Right kidney (tissue), 1 donor: ENCODE results near the gene RNF103.
"Not testable (repeated sequence)": the region's sequence is repeated elsewhere in the genome, so short reads cannot be mapped to it uniquely, and the experiment has no call there.

Experiments
- DNase-seq: peaks from one replicate; pipeline ENCODE4 v3.0.0-alpha.2; 2016

Gene RNF103

GRCh38 chr2:86628091-86628522, 4.4 kb upstream of the RNF103 start:
- DNase-seq, result no peak

GRCh38 chr2:86627550-86627949, 3.9 kb upstream of the RNF103 start:
- DNase-seq, result no peak

GRCh38 chr2:86625096-86625495, 1.4 kb upstream of the RNF103 start:
- DNase-seq, result no peak

GRCh38 chr2:86624267-86624547, 542 bp upstream of the RNF103 start:
- DNase-seq, result no peak

- DNase-seq, result peak; percentile 89
These were observed 597 bp downstream of the RNF103 start for GRCh38 chr2:86623043-86623493.

- DNase-seq, result no peak
These were observed 1.1 kb downstream of the RNF103 start for GRCh38 chr2:86622519-86623042.

- peak; percentile 22 for DNase-seq
These were observed 2.3 kb downstream of the RNF103 start for GRCh38 chr2:86621280-86621943.

- DNase-seq, result no peak
These were observed 5.9 kb downstream of the RNF103 start for GRCh38 chr2:86617738-86618137.

GRCh38 chr2:86617153-86617552, 6.5 kb downstream of the RNF103 start:
- no peak for DNase-seq

- DNase-seq, result no peak
These were observed 7.2 kb downstream of the RNF103 start for GRCh38 chr2:86616502-86616901.

- DNase-seq, result no peak
These were observed 8.1 kb downstream of the RNF103 start for GRCh38 chr2:86615596-86615995.

GRCh38 chr2:86613515-86613914, 10.2 kb downstream of the RNF103 start:
- DNase-seq, result no peak

GRCh38 chr2:86610871-86611270, 12.8 kb downstream of the RNF103 start:
- no peak for DNase-seq

- no peak for DNase-seq
These were observed 14.7 kb downstream of the RNF103 start for GRCh38 chr2:86608832-86609410.

- DNase-seq, result no peak
These were observed 19.8 kb downstream of the RNF103 start for GRCh38 chr2:86603905-86604304.

- no peak for DNase-seq
These were observed 24.7 kb downstream of the RNF103 start for GRCh38 chr2:86598966-86599365.

GRCh38 chr2:86596118-86596517, 27.5 kb downstream of the RNF103 start:
- no peak for DNase-seq

- DNase-seq, result no peak
These were observed 30.4 kb downstream of the RNF103 start for GRCh38 chr2:86593266-86593665.

- no peak for DNase-seq
These were observed 31.0 kb downstream of the RNF103 start for GRCh38 chr2:86592547-86593230.

GRCh38 chr2:86589701-86590100, 34.0 kb downstream of the RNF103 start:
- not testable (repeated sequence) for DNase-seq

- DNase-seq, result no peak
These were observed 39.3 kb downstream of the RNF103 start for GRCh38 chr2:86584151-86584913.

- DNase-seq, result no peak
These were observed 43.1 kb downstream of the RNF103 start for GRCh38 chr2:86580560-86580959.
